K562 (cell line): ENCODE data around the gene RRBP1. TPM values are rescaled to one million over a fixed set of nuclear protein-coding genes. Genes with fewer than 3 reads are reported as not detected.

Experiments
- ATAC-seq: fragments of 200-7000 bp; cut with Tn5 transposase; 3 replicates; pipeline ENCODE4 v1.9.1; 2020; ENCODE audit warnings: moderate library complexity
- BruUV-seq: library from RNA; stranded (reverse); fragments of 400-500 nt; replicated peaks from 2 replicates; lab custom pipeline; 2021; lab: Mats Ljungman, UMichigan
- CTCF ChIA-PET: fragments of 300-600 bp; formaldehyde crosslinking; extraction: SDS; loops from one replicate; lab custom pipeline; 2021; ENCODE audit warnings: low intra/inter-chr PET ratio; lab: Yijun Ruan, JAX
- POLR2A ChIA-PET: fragments of 300-600, 350-650 bp; sonication (Branson Sonifier 250); formaldehyde crosslinking; extraction: SDS; loops from one replicate; lab custom pipeline; 2021; ENCODE audit warnings: antibody characterized with exemption, inconsistent platforms; lab: Yijun Ruan, JAX
- DNase-seq, 4 experiments: peaks; one replicate each; pipeline versions ENCODE4 v3.0.0 to v3.0.0-alpha.2; 2011 to 2018; ENCODE audit warnings: low spot score in 3 of 4, mixed read lengths in 3 of 4; ENCODE audit errors: extremely low read depth in 1 of 4
- FAIRE-seq: peaks from 2 replicates; lab custom pipeline; 2011; peaks lifted over from hg19 to GRCh38; lab: Jason Lieb, UNC
- H2AFZ ChIP-seq: 2 replicates; pipeline ENCODE4 v1.6.0; 2011; ENCODE audit warnings: low read depth, low read length, control low read depth, inconsistent platforms
- H3K27ac ChIP-seq: fragments of 200-600 bp; 3 replicates; pipeline ENCODE4 v1.8.0; 2011; ENCODE audit warnings: low read depth, mild to moderate bottlenecking, control low read depth, inconsistent platforms, low read length, moderate library complexity, mixed read lengths; ENCODE audit errors: extremely low read depth
- H3K27me3 ChIP-seq, 2 experiments: fragments of 300-600 bp in 1 of 2; 2 replicates in 1 of 2; 3 replicates in 1 of 2; pipeline versions ENCODE4 v1.6.0 to v1.8.0; 2011; ENCODE audit warnings: inconsistent platforms in 2 of 2, low read length in 2 of 2, mild to moderate bottlenecking in 1 of 2, mixed read lengths in 1 of 2, moderate library complexity in 1 of 2; ENCODE audit not compliant: control insufficient read depth in 2 of 2, insufficient read depth in 2 of 2
- H3K36me3 ChIP-seq: fragments of 300-600 bp; 3 replicates; pipeline ENCODE4 v1.8.0; 2011; ENCODE audit warnings: mild to moderate bottlenecking, low read length, inconsistent platforms; ENCODE audit not compliant: control insufficient read depth, insufficient read depth
- H3K4me1 ChIP-seq, 2 experiments: fragments of 200-600 bp in 1 of 2; replicated peaks in 1 of 2; 2 replicates in 1 of 2; 3 replicates in 1 of 2; pipeline versions ENCODE4 v1.5.1 to v1.8.0; 2011; ENCODE audit warnings: inconsistent platforms in 2 of 2, low read length in 2 of 2, mild to moderate bottlenecking in 1 of 2, mixed read lengths in 1 of 2, moderate library complexity in 1 of 2; ENCODE audit not compliant: control insufficient read depth in 2 of 2, insufficient read depth in 2 of 2
- H3K4me2 ChIP-seq: 2 replicates; pipeline ENCODE4 v1.6.1; 2011; ENCODE audit warnings: low read length, control low read depth, inconsistent platforms, mixed read lengths; ENCODE audit not compliant: insufficient read depth
- H3K4me3 ChIP-seq: fragments of 200-600 bp; sonication (generic), shearing (Covaris generic); 2 replicates; pipeline ENCODE4 v1.5.1; 2016; ENCODE audit warnings: control low read depth, inconsistent platforms
- H3K79me2 ChIP-seq: fragments of 200-600 bp; 3 replicates; pipeline ENCODE4 v1.8.0; 2011; ENCODE audit warnings: low read length, inconsistent platforms; ENCODE audit not compliant: control insufficient read depth, insufficient read depth
- H3K9ac ChIP-seq, 2 experiments: 2 replicates each; pipeline versions ENCODE4 v1.6.0 to v1.6.1; 2011; ENCODE audit warnings: low read depth in 2 of 2, low read length in 2 of 2, control low read depth in 1 of 2, inconsistent platforms in 1 of 2, mild to moderate bottlenecking in 1 of 2, mixed read lengths in 1 of 2; ENCODE audit not compliant: insufficient read depth in 1 of 2
- H3K9me1 ChIP-seq: one replicate; pipeline ENCODE4 v1.6.0; 2011; ENCODE audit warnings: inconsistent platforms, mild to moderate bottlenecking, low read length, moderate library complexity; ENCODE audit not compliant: control insufficient read depth, insufficient read depth
- H3K9me3 ChIP-seq: replicated peaks from 2 replicates; pipeline ENCODE4 v1.5.1; 2011; ENCODE audit warnings: low read depth, low read length, inconsistent platforms; ENCODE audit not compliant: control insufficient read depth, insufficient read depth
- H4K20me1 ChIP-seq: replicated peaks from 2 replicates; pipeline ENCODE4 v1.6.1; 2011; ENCODE audit warnings: low read length, inconsistent platforms, mixed read lengths; ENCODE audit not compliant: control insufficient read depth, insufficient read depth
- CBX3 ChIP-seq, 2 experiments: IDR thresholded peaks; 1 replicate in 1 of 2; 2 replicates in 1 of 2; pipeline ENCODE4 v1.6.1; 2012; ENCODE audit warnings: inconsistent platforms in 2 of 2, low read length in 2 of 2, borderline replicate concordance in 1 of 2, control low read depth in 1 of 2
- CC2D1A ChIP-seq: fragments of 450-650 bp; IDR thresholded peaks from 2 replicates; pipeline ENCODE4 v1.6.1; 2017; ENCODE audit warnings: mild to moderate bottlenecking
- EGR1 ChIP-seq: fragments of 450-650 bp; conservative IDR thresholded peaks from 2 replicates; pipeline ENCODE4 v1.6.1; 2017; ENCODE audit warnings: mild to moderate bottlenecking
- ETV1 ChIP-seq: fragments of 450-650 bp; conservative IDR thresholded peaks from 2 replicates; pipeline ENCODE4 v1.6.1; 2016; ENCODE audit warnings: missing genetic modification characterization, control low read depth, low read depth, missing compliant biosample characterization
- EWSR1 ChIP-seq: fragments of 450-650 bp; IDR thresholded peaks from 2 replicates; pipeline ENCODE4 v1.6.1; 2018; ENCODE audit warnings: borderline replicate concordance, mild to moderate bottlenecking, low read depth, moderate library complexity; ENCODE audit not compliant: partially characterized antibody
- STAT5A ChIP-seq: IDR thresholded peaks from 2 replicates; pipeline ENCODE4 v1.6.1; 2012; ENCODE audit warnings: low read length, inconsistent platforms, borderline replicate concordance
- ZNF224 ChIP-seq: sonication (generic); formaldehyde crosslinking; IDR thresholded peaks from 2 replicates; pipeline ENCODE4 v1.8.0; 2022; ENCODE audit warnings: mild to moderate bottlenecking, missing genetic modification reagents
- ZNF507 ChIP-seq: conservative IDR thresholded peaks from 2 replicates; pipeline ENCODE4 v1.6.1; 2017; ENCODE audit warnings: missing genetic modification characterization, missing compliant biosample characterization
- ZNF76 ChIP-seq: fragments of 250-450 bp; sonication (Bioruptor Pico); IDR thresholded peaks from 2 replicates; pipeline ENCODE4 v1.4.0; 2020; ENCODE audit warnings: mild to moderate bottlenecking, moderate library complexity, borderline replicate concordance
- WGBS: fragments of 100-300 bp; shearing (Covaris generic); methylation state at CpG from one replicate; pipeline ENCODE4 v1.1.6; 2016; ENCODE audit warnings: low coverage, mixed read lengths; ENCODE audit not compliant: insufficient coverage; ENCODE audit errors: missing lambda C conversion rate; 5-methylcytosine and 5-hydroxymethylcytosine counted together
- in situ Hi-C: fragments of 300-500 bp; cut with MboI; formaldehyde crosslinking; loops from 4 replicates; pipeline ENCODE4 v1.15.0; 2018; ENCODE audit warnings: inconsistent platforms, mixed read lengths
- intact Hi-C: fragments of 100-400 bp; cut with micrococcal nuclease; formaldehyde crosslinking; loops from 2 replicates; pipeline ENCODE4 v1.14.2; 2022
- polyA plus RNA-seq, 8 experiments: library from polyadenylated mRNA; depleted of rRNA in 4 of 8; stranded (reverse) in 5 of 8; unstranded in 3 of 8; fragments of >200 nt; fragmentation: Nextera tagmentation in 2 of 8; fragmentation: Illumina TruSeq in 1 of 8; extraction: Ambion mirVana in 2 of 8; extraction: Trizol in 1 of 8; gene quantifications; 2 replicates each; pipeline versions ENCODE4 v1.2.1 to v1.2.3, GENCODE V29; 2011 to 2014; ENCODE audit warnings: inconsistent platforms in 1 of 8, missing spikeins in 1 of 8
- total RNA-seq, 7 experiments: library from RNA; depleted of rRNA in 6 of 7; stranded (reverse); fragments of >200 nt in 6 of 7; fragmentation: Illumina TruSeq in 2 of 7; extraction: Trizol in 2 of 7; gene quantifications; 2 replicates each; pipeline versions ENCODE4 v1.2.1 to v1.2.3, GENCODE V29; 2011 to 2021; ENCODE audit warnings: low replicate concordance in 1 of 7
- TF ChIP-seq, protein P1 (sequence below): fragments of 450-650 bp; IDR thresholded peaks from 2 replicates; pipeline ENCODE4 v1.6.1; 2018; ENCODE audit not compliant: partially characterized antibody
- TF ChIP-seq, protein P2 (sequence below): fragments of 250-450 bp; sonication (Bioruptor Pico); IDR thresholded peaks from 2 replicates; pipeline ENCODE4 v1.4.0; 2020; ENCODE audit warnings: borderline replicate concordance
- TF ChIP-seq, protein P3 (sequence below): fragments of 250-450 bp; sonication (Bioruptor Pico); IDR thresholded peaks from 2 replicates; pipeline ENCODE4 v1.5.1; 2021; ENCODE audit warnings: mild to moderate bottlenecking

Gene RRBP1
- total and polyA plus RNA-seq, 9 of the 15 experiments (the other 6 are each of a cell fraction or from before 2014, with no cell fraction given), result 0.84 to 32.0 (median 17.6) TPM

DNA sequence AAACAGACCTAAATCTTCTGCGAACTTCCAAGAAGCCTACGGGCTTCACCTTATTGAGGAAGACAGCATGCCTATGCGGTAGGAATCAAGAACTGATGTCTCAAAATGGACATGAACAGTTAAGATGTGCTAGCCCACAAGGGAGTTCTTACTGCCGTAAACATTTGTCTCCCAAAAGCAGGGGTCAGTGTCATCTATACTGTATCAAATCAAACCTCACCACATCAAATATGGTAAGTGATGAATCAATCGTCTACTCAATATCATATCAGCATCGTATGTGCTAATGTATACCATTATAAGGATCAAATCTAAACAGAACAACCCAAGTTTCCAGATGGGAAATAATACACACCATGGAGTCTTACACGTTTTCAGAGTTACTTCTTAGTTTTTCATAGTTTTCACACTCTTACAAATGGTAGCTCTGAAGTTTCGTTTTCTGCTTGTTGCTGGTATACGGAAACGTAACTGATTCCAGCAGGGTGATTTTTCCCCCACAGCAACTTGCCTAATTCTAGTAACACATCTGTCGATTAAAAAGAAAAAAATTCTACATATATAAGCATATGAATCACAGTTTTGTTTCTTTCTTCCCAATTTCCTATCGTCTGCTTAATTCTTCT lies 12.6 kb downstream of the RRBP1 start:
- Histone ChIP-seq H3K4me1 (no peaks in the 10 kb centered on the region; a peak in 2 of 5 replicates), H3K9me3 (no peaks in the 10 kb centered on the region), H3K27me3 (no peaks in the 10 kb centered on the region), H2AFZ (no peak overlapping the region), H3K79me2 (peaks cover 18% of the 10 kb centered on the region; the same call in 2 of the 3 replicates), H3K9me1 (no peaks in the 10 kb centered on the region), H3K4me3 (no peak overlapping the region), H3K36me3 (peaks cover 7% of the 10 kb centered on the region; the same call in 1 of the 3 replicates), H3K27ac (no peak overlapping the region), H4K20me1 (0 out of 2 replicates have a peak, but pooled peaks cover 1% of the 10 kb centered on the region), H3K9ac (no peak overlapping the region), H3K4me2 (no peak overlapping the region)
- 92% methylated on average over 12 of the region's 12 CpGs for WGBS
- ChIA-PET CTCF (no interaction called here), POLR2A (no interaction called here)
- TF ChIP-seq CBX3 (IDR thresholded peaks at IDR 0.05; ENCODE audit: borderline replicate concordance in 1 of 2, low read length in 2 of 2) (no peak), ZNF76 (CRISPR knock-in tag) (no peak), ZNF507 (tag) (no peak), STAT5A (no peak), CC2D1A (no peak), EWSR1 (no peak), ETV1 (no peak), ZNF224 (CRISPR knock-in tag) (no peak), EGR1 (no peak)
- TF ChIP-seq, protein P1, sequence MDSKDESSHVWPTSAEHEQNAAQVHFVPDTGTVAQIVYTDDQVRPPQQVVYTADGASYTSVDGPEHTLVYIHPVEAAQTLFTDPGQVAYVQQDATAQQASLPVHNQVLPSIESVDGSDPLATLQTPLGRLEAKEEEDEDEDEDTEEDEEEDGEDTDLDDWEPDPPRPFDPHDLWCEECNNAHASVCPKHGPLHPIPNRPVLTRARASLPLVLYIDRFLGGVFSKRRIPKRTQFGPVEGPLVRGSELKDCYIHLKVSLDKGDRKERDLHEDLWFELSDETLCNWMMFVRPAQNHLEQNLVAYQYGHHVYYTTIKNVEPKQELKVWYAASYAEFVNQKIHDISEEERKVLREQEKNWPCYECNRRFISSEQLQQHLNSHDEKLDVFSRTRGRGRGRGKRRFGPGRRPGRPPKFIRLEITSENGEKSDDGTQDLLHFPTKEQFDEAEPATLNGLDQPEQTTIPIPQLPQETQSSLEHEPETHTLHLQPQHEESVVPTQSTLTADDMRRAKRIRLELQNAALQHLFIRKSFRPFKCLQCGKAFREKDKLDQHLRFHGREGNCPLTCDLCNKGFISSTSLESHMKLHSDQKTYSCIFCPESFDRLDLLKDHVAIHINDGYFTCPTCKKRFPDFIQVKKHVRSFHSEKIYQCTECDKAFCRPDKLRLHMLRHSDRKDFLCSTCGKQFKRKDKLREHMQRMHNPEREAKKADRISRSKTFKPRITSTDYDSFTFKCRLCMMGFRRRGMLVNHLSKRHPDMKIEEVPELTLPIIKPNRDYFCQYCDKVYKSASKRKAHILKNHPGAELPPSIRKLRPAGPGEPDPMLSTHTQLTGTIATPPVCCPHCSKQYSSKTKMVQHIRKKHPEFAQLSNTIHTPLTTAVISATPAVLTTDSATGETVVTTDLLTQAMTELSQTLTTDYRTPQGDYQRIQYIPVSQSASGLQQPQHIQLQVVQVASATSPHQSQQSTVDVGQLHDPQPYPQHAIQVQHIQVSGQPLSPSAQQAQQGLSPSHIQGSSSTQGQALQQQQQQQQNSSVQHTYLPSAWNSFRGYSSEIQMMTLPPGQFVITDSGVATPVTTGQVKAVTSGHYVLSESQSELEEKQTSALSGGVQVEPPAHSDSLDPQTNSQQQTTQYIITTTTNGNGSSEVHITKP, result no peak
- TF ChIP-seq, protein P2, sequence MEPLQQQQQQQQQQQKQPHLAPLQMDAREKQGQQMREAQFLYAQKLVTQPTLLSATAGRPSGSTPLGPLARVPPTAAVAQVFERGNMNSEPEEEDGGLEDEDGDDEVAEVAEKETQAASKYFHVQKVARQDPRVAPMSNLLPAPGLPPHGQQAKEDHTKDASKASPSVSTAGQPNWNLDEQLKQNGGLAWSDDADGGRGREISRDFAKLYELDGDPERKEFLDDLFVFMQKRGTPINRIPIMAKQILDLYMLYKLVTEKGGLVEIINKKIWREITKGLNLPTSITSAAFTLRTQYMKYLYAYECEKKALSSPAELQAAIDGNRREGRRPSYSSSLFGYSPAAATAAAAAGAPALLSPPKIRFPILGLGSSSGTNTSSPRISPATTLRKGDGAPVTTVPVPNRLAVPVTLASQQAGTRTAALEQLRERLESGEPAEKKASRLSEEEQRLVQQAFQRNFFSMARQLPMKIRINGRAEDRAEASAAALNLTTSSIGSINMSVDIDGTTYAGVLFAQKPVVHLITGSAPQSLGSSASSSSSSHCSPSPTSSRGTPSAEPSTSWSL (CRISPR knock-in tag), result no peak
- TF ChIP-seq, protein P3, sequence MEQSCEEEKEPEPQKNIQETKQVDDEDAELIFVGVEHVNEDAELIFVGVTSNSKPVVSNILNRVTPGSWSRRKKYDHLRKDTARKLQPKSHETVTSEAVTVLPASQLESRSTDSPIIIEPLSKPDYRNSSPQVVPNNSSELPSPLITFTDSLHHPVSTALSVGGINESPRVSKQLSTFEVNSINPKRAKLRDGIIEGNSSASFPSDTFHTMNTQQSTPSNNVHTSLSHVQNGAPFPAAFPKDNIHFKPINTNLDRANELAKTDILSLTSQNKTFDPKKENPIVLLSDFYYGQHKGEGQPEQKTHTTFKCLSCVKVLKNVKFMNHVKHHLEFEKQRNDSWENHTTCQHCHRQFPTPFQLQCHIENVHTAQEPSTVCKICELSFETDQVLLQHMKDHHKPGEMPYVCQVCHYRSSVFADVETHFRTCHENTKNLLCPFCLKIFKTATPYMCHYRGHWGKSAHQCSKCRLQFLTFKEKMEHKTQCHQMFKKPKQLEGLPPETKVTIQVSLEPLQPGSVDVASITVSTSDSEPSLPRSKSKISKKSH (CRISPR knock-in tag), result no peak
- ATAC-seq, result no peak
- no peak for FAIRE-seq
- BruUV-seq, result no TSS peak
- DNase-seq, result no peak
- in situ Hi-C loops (no loop called here), intact Hi-C loops (no loop called here)
